Liver (tissue), 9 donors: ENCODE data around the gene CBY2. TPM values are rescaled to one million over a fixed set of nuclear protein-coding genes. Genes with fewer than 3 reads are reported as not detected.

Source experiments
- DNase-seq: peaks from one replicate; pipeline ENCODE4 v3.0.0-alpha.2; 2017; ENCODE audit warnings: low spot score
- H3K27ac ChIP-seq, 2 donors: one replicate each; pipeline ENCODE4 v1.7.0; 2013; ENCODE audit warnings: inconsistent platforms in 2 of 2, low read length in 2 of 2, control low read depth in 1 of 2, low read depth in 1 of 2, mild to moderate bottlenecking in 1 of 2
- H3K27me3 ChIP-seq, 4 donors: one replicate each; pipeline versions ENCODE4 v1.6.1 to v1.7.0; 2013; ENCODE audit warnings: low read length in 3 of 4, inconsistent platforms in 1 of 4, mild to moderate bottlenecking in 1 of 4, moderate library complexity in 1 of 4; ENCODE audit not compliant: control insufficient read depth in 4 of 4, insufficient read depth in 4 of 4
- H3K36me3 ChIP-seq, 4 donors: one replicate each; pipeline versions ENCODE4 v1.6.1 to v1.7.0; 2013; ENCODE audit warnings: low read length in 3 of 4, mild to moderate bottlenecking in 3 of 4, low read depth in 1 of 4, moderate library complexity in 1 of 4; ENCODE audit not compliant: control insufficient read depth in 4 of 4, insufficient read depth in 3 of 4
- H3K4me1 ChIP-seq, 4 donors: one replicate each; pipeline versions ENCODE4 v1.6.1 to v1.7.0; 2013; ENCODE audit warnings: low read length in 3 of 4, mild to moderate bottlenecking in 3 of 4, moderate library complexity in 1 of 4; ENCODE audit not compliant: control insufficient read depth in 4 of 4, insufficient read depth in 4 of 4
- H3K4me3 ChIP-seq, 3 donors: one replicate each; pipeline versions ENCODE4 v1.6.1 to v1.7.0; 2013; ENCODE audit warnings: low read length in 3 of 3, control low read depth in 1 of 3, low read depth in 1 of 3, mild to moderate bottlenecking in 1 of 3
- H3K9ac ChIP-seq, 2 donors: one replicate each; pipeline ENCODE4 v1.7.0; 2013; ENCODE audit warnings: low read length in 2 of 2, mild to moderate bottlenecking in 2 of 2, moderate library complexity in 2 of 2, control low read depth in 1 of 2, low read depth in 1 of 2
- H3K9me3 ChIP-seq, 4 donors: one replicate each; pipeline versions ENCODE4 v1.6.1 to v1.7.0; 2013; ENCODE audit warnings: low read length in 3 of 4; ENCODE audit not compliant: control insufficient read depth in 4 of 4
- EGR1 ChIP-seq, 2 donors: IDR thresholded peaks; 2 replicates each; pipeline ENCODE4 v1.6.1; 2016 to 2018; ENCODE audit warnings: antibody characterized with exemption in 2 of 2, low read depth in 2 of 2
- FOXA1 ChIP-seq: IDR thresholded peaks from 2 replicates; pipeline ENCODE4 v1.6.1; 2016; ENCODE audit warnings: antibody characterized with exemption
- FOXA2 ChIP-seq: IDR thresholded peaks from 2 replicates; pipeline ENCODE4 v1.6.1; 2016; ENCODE audit warnings: antibody characterized with exemption
- GABPA ChIP-seq, 2 donors: IDR thresholded peaks in 1 of 2; conservative IDR thresholded peaks in 1 of 2; 2 replicates each; pipeline ENCODE4 v1.6.1; 2016; ENCODE audit warnings: antibody characterized with exemption in 2 of 2, mild to moderate bottlenecking in 1 of 2, moderate library complexity in 1 of 2
- HNF4A ChIP-seq, 2 donors: conservative IDR thresholded peaks; 2 replicates each; pipeline ENCODE4 v1.6.1; 2016; ENCODE audit warnings: antibody characterized with exemption in 2 of 2, mild to moderate bottlenecking in 2 of 2
- HNF4G ChIP-seq: IDR thresholded peaks from 2 replicates; pipeline ENCODE4 v1.6.1; 2016; ENCODE audit warnings: antibody characterized with exemption
- JUND ChIP-seq, 2 donors: IDR thresholded peaks; 2 replicates each; pipeline ENCODE4 v1.6.1; 2016; ENCODE audit warnings: antibody characterized with exemption in 2 of 2
- NR2F2 ChIP-seq: IDR thresholded peaks from 2 replicates; pipeline ENCODE4 v1.6.1; 2016; ENCODE audit warnings: antibody characterized with exemption
- RAD21 ChIP-seq, 2 donors: IDR thresholded peaks; 2 replicates each; pipeline ENCODE4 v1.6.1; 2016; ENCODE audit warnings: antibody characterized with exemption in 2 of 2, mild to moderate bottlenecking in 2 of 2
- RXRA ChIP-seq, 2 donors: IDR thresholded peaks; 2 replicates each; pipeline ENCODE4 v1.6.1; 2017 to 2018; ENCODE audit warnings: antibody characterized with exemption in 2 of 2, mild to moderate bottlenecking in 1 of 2
- SP1 ChIP-seq: IDR thresholded peaks from 2 replicates; pipeline ENCODE4 v1.6.1; 2018; ENCODE audit warnings: antibody characterized with exemption, mild to moderate bottlenecking
- TAF1 ChIP-seq: conservative IDR thresholded peaks from 2 replicates; pipeline ENCODE4 v1.6.1; 2016; ENCODE audit warnings: antibody characterized with exemption, mild to moderate bottlenecking
- YY1 ChIP-seq: IDR thresholded peaks from 2 replicates; pipeline ENCODE4 v1.6.1; 2016; ENCODE audit warnings: antibody characterized with exemption, mild to moderate bottlenecking
- WGBS: extraction: QIAGEN DNeasy Blood & Tissue Kit; methylation state at CpG from one replicate; pipeline ENCODE4 v1.1.7; 2013; 5-methylcytosine and 5-hydroxymethylcytosine counted together
- polyA plus RNA-seq, 2 donors: library from polyadenylated mRNA; stranded (reverse) in 1 of 2; unstranded in 1 of 2; fragments of 200-250 nt in 1 of 2; fragments of >200 nt in 1 of 2; fragmentation: Nextera tagmentation in 1 of 2; extraction: Ambion mirVana in 1 of 2; gene quantifications; one replicate each; pipeline versions ENCODE4 v1.2.1 to v1.2.3, GENCODE V29; 2013 to 2015
- total RNA-seq, 2 donors: library from RNA; depleted of rRNA; stranded (reverse); fragments of >200 nt; gene quantifications; one replicate each; pipeline ENCODE4 v1.2.3, GENCODE V29; 2014
- TF ChIP-seq, protein P1 (sequence below): IDR thresholded peaks from 2 replicates; pipeline ENCODE4 v1.6.1; 2016; ENCODE audit warnings: antibody characterized with exemption
- TF ChIP-seq, protein P2 (sequence below): IDR thresholded peaks from 2 replicates; pipeline ENCODE4 v1.6.1; 2016; ENCODE audit warnings: antibody characterized with exemption, mild to moderate bottlenecking
- TF ChIP-seq, protein P3 (sequence below): fragments of 150-350 bp; IDR thresholded peaks from 2 replicates; pipeline ENCODE4 v1.5.1; 2017; ENCODE audit warnings: improper control_type of control experiment, low read depth, low read length; ENCODE audit not compliant: missing input control
- TF ChIP-seq, protein P4 (sequence below): IDR thresholded peaks from 2 replicates; pipeline ENCODE4 v1.6.1; 2016; ENCODE audit warnings: antibody characterized with exemption
- donor health status: healthy.
- donor health status: healthy.
- donor health status: healthy.
- donor health status: healthy.
- donor health status: healthy.

CBY2 gene
- total and polyA plus RNA-seq, 4 donors = not detected

DNA sequence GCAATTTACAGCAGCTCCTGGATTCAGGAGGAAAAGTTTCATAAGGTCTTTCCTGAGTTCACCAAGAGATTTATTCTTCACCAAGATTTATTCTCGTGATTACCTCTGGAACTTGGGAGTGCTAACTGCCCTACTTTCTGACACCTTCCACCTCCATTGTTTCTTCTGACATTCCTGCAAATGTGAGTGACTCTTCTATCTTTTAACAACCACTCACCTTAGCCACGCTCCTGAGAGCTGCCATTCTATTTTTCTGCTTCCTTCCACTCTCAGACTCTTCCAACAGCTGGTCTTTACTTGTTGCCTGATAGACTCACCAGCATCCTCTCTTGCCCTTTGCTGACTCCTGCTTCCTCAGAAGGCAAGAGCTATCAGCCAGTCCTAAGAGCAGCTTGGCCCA is 11.5 kb upstream of the CBY2 start:
- Histone ChIP-seq H3K4me1 (no peaks in the 10 kb centered on the region), H3K9me3 (peaks cover 0 to 5% (median 1%) of the 10 kb centered on the region in 4 donors), H3K36me3 (no peaks in the 10 kb centered on the region), H3K9ac (no peak overlapping the region), H3K27ac (no peak overlapping the region), H3K27me3 (peaks cover 0 to 2% (median 0%) of the 10 kb centered on the region in 4 donors), H3K4me3 (no peak overlapping the region)
- TF ChIP-seq SP1 (no peak), FOXA1 (no peak), HNF4A (conservative IDR thresholded peaks at IDR 0.05) (no peak), HNF4G (no peak), TAF1 (no peak), GABPA (IDR thresholded peaks at IDR 0.05 in 1 of 2, conservative IDR thresholded peaks at IDR 0.05 in 1 of 2) (no peak), EGR1 (IDR thresholded peaks at IDR 0.05; ENCODE audit: low read depth in 2 of 2) (no peak), JUND (IDR thresholded peaks at IDR 0.05) (no peak), FOXA2 (no peak), NR2F2 (no peak)
- TF ChIP-seq, protein P1, sequence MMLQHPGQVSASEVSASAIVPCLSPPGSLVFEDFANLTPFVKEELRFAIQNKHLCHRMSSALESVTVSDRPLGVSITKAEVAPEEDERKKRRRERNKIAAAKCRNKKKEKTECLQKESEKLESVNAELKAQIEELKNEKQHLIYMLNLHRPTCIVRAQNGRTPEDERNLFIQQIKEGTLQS = no peak
- no peak for DNase-seq
- 43% methylated on average over 2 of the region's 2 CpGs for WGBS

DNA sequence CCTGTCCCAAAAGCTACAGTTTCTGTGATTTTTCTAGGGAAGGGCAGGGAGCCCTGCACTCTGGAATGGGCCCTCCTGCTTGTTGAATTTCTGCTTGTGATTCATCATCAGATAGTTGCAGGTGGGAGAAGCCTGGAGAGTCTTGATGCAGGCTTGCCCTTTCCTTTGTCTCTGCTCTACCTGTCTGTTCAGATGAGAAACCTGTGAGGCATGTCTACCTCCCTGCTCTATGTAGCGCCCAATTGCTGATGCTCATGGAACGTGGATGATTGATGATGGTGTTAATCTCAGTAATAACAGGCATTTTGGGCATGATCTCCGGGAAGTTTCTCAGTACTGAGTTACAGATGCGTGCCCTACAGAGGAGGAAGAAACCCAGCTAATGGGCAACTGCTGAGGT is 10.9 kb upstream of the CBY2 start:
- TF ChIP-seq EGR1 (IDR thresholded peaks at IDR 0.05; ENCODE audit: low read depth in 2 of 2) = no peak
- TF ChIP-seq NR2F2 = no peak
- no peak for TF ChIP-seq HNF4A (conservative IDR thresholded peaks at IDR 0.05)
- TF ChIP-seq, protein P1 = no peak
- no peak for TF ChIP-seq TAF1
- no peak for TF ChIP-seq HNF4G
- TF ChIP-seq YY1 = no peak
- TF ChIP-seq GABPA (IDR thresholded peaks at IDR 0.05 in 1 of 2, conservative IDR thresholded peaks at IDR 0.05 in 1 of 2) = no peak
- TF ChIP-seq, protein P2, sequence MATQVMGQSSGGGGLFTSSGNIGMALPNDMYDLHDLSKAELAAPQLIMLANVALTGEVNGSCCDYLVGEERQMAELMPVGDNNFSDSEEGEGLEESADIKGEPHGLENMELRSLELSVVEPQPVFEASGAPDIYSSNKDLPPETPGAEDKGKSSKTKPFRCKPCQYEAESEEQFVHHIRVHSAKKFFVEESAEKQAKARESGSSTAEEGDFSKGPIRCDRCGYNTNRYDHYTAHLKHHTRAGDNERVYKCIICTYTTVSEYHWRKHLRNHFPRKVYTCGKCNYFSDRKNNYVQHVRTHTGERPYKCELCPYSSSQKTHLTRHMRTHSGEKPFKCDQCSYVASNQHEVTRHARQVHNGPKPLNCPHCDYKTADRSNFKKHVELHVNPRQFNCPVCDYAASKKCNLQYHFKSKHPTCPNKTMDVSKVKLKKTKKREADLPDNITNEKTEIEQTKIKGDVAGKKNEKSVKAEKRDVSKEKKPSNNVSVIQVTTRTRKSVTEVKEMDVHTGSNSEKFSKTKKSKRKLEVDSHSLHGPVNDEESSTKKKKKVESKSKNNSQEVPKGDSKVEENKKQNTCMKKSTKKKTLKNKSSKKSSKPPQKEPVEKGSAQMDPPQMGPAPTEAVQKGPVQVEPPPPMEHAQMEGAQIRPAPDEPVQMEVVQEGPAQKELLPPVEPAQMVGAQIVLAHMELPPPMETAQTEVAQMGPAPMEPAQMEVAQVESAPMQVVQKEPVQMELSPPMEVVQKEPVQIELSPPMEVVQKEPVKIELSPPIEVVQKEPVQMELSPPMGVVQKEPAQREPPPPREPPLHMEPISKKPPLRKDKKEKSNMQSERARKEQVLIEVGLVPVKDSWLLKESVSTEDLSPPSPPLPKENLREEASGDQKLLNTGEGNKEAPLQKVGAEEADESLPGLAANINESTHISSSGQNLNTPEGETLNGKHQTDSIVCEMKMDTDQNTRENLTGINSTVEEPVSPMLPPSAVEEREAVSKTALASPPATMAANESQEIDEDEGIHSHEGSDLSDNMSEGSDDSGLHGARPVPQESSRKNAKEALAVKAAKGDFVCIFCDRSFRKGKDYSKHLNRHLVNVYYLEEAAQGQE = no peak
- TF ChIP-seq, protein P3, sequence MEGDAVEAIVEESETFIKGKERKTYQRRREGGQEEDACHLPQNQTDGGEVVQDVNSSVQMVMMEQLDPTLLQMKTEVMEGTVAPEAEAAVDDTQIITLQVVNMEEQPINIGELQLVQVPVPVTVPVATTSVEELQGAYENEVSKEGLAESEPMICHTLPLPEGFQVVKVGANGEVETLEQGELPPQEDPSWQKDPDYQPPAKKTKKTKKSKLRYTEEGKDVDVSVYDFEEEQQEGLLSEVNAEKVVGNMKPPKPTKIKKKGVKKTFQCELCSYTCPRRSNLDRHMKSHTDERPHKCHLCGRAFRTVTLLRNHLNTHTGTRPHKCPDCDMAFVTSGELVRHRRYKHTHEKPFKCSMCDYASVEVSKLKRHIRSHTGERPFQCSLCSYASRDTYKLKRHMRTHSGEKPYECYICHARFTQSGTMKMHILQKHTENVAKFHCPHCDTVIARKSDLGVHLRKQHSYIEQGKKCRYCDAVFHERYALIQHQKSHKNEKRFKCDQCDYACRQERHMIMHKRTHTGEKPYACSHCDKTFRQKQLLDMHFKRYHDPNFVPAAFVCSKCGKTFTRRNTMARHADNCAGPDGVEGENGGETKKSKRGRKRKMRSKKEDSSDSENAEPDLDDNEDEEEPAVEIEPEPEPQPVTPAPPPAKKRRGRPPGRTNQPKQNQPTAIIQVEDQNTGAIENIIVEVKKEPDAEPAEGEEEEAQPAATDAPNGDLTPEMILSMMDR = no peak
- no peak for TF ChIP-seq FOXA2
- TF ChIP-seq RAD21 (IDR thresholded peaks at IDR 0.05) = no peak
- no peak for TF ChIP-seq RXRA (IDR thresholded peaks at IDR 0.05)
- TF ChIP-seq, protein P4, sequence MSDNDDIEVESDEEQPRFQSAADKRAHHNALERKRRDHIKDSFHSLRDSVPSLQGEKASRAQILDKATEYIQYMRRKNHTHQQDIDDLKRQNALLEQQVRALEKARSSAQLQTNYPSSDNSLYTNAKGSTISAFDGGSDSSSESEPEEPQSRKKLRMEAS = no peak
- Histone ChIP-seq H3K27ac (no peak overlapping the region), H3K4me1 (no peaks in the 10 kb centered on the region), H3K4me3 (no peak overlapping the region), H3K9me3 (peaks cover 0 to 5% (median 1%) of the 10 kb centered on the region in 4 donors), H3K9ac (no peak overlapping the region), H3K36me3 (no peaks in the 10 kb centered on the region), H3K27me3 (peaks cover 0 to 2% (median 0%) of the 10 kb centered on the region in 4 donors)
- no peak for DNase-seq
- WGBS = 89% methylated on average over 4 of the region's 4 CpGs
